ENCODE data around the gene SEZ6L.

The SEZ6L gene

DNA sequence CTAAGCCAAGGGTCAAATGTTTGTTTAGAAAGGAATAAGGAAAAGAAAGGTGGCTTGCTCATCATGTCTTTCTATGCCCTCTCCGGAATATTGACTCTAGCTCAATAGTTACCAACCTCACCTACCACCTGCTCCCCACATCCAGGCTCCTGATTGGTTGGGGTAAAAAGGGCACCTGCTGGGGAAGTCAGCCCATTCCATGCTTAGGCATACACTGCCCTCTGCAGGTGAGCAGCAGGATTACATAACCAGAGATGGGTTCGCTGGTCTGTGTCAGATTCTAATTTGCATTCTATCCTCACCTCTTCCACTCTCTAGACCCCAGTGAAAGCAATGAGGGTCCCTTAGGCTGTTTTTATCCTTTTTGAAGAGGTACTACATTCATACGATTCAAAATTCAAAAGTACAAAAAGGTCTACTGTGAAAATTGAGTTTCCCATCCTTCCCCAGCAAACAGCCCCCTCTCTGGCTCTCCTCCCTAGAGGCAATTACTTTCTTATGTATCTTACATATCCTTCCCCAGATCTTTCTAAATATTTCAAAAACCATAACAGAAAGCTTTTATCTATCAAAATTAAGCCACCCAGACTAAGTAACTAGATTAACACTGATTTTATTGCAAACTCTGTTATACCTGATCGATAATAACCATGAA lies 161.8 kb downstream of the SEZ6L start:
- DNase-seq (ENCODE audit: low read depth in 2 of 2, low spot score in 1 of 2): peak in 1 of 2 donors; percentile 35

GRCh38 chr22:26333088-26333800 lies 164.0 kb downstream of the SEZ6L start:
- DNase-seq (ENCODE audit: low read depth in 2 of 2, low spot score in 1 of 2): no peak

- DNase-seq (ENCODE audit: low read depth in 2 of 2, low spot score in 1 of 2): no peak
Measured at GRCh38 chr22:26334232-26334631, 165.0 kb downstream of the SEZ6L start.

DNA sequence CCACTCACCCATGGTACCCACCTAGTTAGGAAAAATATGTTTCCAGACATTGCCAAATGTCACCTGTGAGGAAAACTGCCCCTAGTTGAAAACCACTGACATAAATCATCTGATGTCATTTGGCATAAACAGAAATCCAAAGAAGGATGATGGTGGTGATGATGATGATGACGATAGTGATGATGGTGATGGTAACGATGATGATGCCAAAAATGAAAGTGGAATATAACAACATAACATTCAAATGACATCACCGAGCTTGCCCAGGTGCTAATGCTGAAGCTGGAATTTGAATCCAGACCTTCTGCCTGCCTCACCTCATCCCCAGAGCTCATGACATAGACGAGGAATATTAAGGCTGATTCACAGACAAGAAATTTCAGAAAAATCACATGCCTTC lies 167.5 kb downstream of the SEZ6L start:
- no peak for DNase-seq (ENCODE audit: low read depth in 2 of 2, low spot score in 1 of 2)

DNA sequence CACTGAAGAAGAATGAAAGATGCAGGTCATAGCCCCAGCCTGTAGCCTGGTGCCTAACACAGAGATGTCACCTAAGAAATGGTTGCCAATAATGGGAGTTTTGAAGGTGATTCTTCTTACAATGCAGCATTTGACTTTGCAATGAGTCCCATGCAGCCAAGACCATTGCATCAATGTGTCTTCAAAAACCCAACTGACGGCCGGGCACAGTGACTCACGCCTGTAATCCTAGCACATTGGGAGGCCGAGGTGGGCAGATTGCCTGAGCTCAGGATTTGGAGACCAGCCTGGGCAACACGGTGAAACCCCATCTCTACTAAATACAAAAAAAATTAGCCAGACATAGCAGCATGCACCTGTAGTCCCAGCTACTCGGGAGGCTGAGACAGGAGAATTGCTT lies 170.5 kb downstream of the SEZ6L start:
- no peak for DNase-seq (ENCODE audit: low read depth in 2 of 2, low spot score in 1 of 2)

- DNase-seq (ENCODE audit: low read depth in 2 of 2, low spot score in 1 of 2): no peak
Measured at GRCh38 chr22:26342745-26343410, 173.6 kb downstream of the SEZ6L start.

DNA sequence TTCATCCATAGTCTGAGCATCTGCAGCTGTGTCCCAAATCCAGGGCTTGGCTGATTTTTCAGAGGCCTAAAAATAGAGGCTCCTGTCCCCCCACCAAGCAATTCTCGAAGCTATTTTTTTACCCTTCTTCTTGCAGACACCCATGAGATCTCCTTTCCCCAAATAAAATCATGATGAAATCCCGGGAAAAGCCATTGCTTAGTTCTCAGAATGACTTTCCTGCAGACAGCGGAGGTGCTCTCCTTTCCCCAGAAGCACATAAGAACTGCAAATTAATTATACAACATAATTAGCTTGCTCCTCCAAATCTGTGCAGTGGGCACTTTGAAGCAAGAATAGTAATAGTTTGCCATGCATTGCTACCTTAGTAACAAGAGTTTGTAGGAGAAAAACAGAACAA lies 176.2 kb downstream of the SEZ6L start:
- no peak for DNase-seq (ENCODE audit: low read depth in 2 of 2, low spot score in 1 of 2)

- no peak for DNase-seq (ENCODE audit: low read depth in 2 of 2, low spot score in 1 of 2)
Measured at GRCh38 chr22:26348810-26349526, 179.7 kb downstream of the SEZ6L start.

- DNase-seq (ENCODE audit: low read depth in 2 of 2, low spot score in 1 of 2): no peak
Measured at GRCh38 chr22:26354707-26355106, 185.4 kb downstream of the SEZ6L start.

GRCh38 chr22:26357281-26357680 lies 188.0 kb downstream of the SEZ6L start:
- no peak for DNase-seq (ENCODE audit: low read depth in 2 of 2, low spot score in 1 of 2)

- no peak for DNase-seq (ENCODE audit: low read depth in 2 of 2, low spot score in 1 of 2)
Measured at GRCh38 chr22:26357813-26358212, 188.6 kb downstream of the SEZ6L start.

GRCh38 chr22:26359156-26359555 lies 189.9 kb downstream of the SEZ6L start:
- DNase-seq (ENCODE audit: low read depth in 2 of 2, low spot score in 1 of 2): no peak

GRCh38 chr22:26360169-26360885 lies 191.1 kb downstream of the SEZ6L start:
- peak; percentile 22 to 48 for DNase-seq (ENCODE audit: low read depth in 2 of 2, low spot score in 1 of 2)

DNA sequence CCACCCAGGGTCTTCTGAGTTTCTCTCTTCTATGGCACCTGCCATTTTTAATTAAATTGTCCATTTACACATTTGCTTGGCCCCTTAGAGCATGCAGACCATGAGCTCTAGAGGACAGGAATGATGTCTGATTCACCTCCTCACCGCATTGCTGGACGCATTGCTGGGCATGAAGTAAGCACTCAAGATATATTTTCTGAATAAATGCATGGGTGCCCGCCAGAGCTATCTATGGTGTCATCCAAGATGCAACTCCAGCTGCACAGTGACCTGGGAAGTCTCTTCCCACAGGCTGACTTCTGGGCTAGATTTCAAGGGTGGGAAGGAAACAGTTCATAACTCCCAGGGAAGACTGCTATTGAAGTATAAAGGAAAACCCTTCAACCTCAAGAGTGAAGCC lies 193.2 kb downstream of the SEZ6L start:
- DNase-seq (ENCODE audit: low read depth in 2 of 2, low spot score in 1 of 2): no peak

- DNase-seq (ENCODE audit: low read depth in 2 of 2, low spot score in 1 of 2): no peak
Measured at GRCh38 chr22:26364066-26365015, 195.1 kb downstream of the SEZ6L start.

DNA sequence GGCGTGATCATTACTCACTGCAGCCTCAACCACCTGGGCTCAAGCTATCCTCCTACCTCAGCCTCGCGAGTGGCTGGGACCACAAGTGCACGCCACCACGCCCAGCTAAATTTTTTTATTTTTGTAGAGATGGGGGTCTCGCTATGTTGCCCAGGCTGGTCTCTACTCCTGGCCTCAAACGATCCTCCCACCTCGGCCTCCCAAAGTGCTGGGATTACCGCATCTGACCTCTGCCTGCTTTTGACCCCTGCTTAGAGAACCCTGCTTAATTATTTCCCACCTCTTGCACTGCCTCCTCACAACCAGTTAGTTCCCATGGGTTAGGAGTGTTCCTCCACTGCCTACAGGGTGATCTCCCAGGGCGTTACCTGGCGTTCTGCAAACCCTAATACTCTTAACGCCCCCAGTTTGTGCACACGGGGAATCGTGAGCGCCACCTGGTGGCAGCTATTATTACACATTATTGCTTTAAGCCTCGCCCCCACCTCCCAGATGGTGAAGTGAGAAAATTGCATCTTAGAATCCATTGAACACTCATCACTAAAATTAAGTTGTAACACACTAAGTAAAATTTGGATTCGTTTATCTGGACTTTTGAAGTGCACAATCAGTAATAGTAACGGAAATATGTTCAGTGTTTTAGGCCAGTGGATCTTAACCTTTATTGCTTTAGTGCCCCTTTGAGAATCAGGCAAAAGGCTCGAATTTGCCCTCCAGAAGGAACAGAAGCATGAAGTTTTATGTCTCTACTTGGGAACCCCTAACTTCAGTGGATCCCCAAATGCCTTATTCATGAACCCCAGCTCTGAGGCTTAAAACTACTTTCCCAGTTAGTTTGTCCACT lies 198.4 kb downstream of the SEZ6L start:
- DNase-seq (ENCODE audit: low read depth in 2 of 2, low spot score in 1 of 2): peak; percentile 21 to 35

DNA sequence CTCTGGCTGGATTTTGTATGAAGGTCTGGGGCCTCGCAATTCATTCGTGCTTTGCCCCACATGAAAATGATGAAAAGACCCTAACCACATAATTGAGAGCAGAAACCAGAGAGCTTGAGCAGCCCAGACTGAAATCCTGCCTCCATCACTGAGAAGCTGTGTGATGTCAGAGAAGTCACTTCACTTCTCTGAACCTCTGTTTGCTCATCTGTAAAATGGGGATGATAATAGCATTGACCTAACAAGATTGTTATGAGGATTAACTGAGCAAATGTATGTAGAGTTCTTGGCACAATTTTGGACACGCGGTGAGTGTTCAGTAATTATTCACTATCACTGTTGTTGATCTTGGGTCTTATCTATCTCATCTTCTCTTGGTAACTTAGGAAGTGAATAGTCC lies 203.6 kb downstream of the SEZ6L start:
- DNase-seq (ENCODE audit: low read depth in 2 of 2, low spot score in 1 of 2): no peak

DNA sequence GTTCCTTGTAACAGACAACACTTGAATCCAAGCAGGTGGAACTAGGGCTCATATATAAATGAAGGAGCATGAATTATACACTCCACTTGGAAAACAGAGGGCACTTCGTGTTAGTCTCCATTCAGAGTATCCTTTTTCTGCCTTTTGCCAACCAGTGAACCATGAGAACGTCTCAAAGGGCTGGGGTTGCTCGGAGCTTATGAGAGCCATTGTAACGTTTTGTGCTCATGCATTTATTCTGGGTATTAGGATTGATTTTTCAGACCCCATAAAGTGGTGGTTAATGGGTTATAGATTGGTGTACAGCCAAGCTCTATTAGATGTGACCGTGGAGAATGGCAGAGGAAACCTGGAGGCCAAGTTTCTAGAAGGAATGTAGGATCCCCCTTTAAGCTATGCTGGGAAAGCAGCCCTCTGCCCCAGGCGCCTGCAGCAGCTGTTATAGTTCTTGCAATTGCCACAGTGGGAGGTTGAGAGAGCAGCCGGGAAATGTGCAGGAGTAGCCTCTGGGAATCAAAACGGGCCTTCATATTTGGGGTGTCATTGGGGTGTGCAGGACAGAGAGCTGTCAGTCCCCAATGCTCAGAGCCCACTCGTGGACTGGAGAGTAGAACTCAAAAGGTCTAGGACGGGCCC lies 205.2 kb downstream of the SEZ6L start:
- DNase-seq (ENCODE audit: low read depth in 2 of 2, low spot score in 1 of 2): no peak

Data from stimulated activated CD8-positive, alpha-beta memory T cell treated with anti-CD3 and anti-CD28 coated beads, Interleukin-4, amount 100 ng/mL, for 4 hours (primary cell).